NCI-H2196 (cell line): ENCODE data around the gene TARDBP.
"Not testable (repeated sequence)": the region's sequence is repeated elsewhere in the genome, so short reads cannot be mapped to it uniquely, and the experiment has no call there.

Experiments
- DNase-seq: peaks from one replicate; lab custom pipeline; 2025; ENCODE audit not compliant: unreplicated experiment; lab: John Stamatoyannopoulos, UW

TARDBP gene

DNA sequence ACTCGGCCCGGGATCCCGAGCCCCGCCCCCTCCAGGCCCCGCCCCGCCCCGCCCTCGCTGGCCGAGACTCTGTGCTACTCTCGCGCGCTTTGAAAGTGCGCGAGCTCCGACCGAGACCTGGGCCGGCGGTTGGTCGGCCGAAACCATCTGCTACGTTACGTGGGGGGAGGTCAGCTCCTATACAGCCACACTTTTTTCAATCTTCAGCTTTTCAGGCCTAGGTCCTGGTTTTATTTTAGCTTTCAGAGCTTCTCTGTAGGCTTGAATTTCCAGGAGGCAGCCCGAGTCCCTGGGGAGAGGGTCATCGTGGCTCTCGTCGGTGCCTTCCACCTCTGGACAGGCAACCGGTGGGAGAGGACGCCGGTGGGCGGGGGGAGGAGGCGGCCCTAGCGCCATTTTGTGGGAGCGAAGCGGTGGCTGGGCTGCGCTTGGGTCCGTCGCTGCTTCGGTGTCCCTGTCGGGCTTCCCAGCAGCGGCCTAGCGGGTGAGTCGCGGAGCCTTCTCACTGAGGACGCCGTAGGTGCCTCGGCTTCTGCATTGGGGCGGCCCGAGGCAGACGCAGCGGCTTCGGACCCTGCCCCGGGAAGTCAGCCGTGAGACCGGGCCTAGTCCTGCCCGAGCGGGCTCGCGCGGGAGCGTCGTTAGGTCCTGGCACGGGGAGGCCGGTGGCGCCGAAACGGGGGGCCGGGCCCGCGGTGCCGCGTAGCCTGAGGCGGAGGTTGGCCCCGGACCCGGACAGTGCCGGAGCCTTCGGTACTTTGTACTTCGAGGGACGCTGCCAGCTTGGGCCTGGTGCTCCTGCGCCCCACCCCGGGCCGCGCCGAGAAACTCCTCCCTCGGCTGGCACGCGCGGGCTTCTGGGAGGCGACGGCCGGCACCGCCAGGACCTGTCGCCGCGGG lies at the start of gene TARDBP:
TSS of gene TARDBP (plus strand) at position 395 of the 900 bp plus-strand sequence. CDS start 1,074 bp downstream, outside the sequence.
- peak; percentile 91 for DNase-seq

DNA sequence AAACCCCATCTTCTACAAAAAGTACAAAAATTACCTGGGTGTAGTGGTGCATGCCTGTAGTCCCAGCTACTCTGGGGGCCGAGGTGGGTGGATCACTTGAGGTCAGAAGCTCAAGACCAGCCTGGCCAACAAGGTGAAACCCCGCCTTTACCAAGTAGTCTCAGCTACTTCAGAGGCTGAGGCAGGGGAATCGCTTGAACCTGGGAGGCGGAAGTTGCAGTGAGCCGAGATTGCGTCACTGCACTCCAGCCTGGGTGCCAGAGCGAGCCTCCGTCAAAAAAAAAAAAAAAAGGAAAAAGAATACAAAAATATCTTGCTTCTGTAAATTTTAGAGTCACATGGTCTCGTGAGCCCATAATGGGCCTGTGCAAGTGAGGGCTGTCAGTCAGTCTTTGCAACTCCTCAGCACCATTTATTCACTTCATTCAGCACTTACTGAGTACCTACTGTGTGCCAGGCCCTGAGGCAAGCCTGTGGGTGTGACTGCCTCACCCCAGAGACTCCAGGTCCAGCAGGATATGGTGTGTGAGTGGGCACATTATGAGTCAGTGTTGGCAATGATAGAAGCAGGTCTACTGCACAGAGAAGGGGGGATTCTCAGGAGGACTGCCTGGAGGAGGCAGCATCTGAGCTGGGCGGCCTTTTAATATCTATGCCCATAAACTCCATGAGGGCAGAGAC lies 46.8 kb upstream of the TARDBP start:
- no peak for DNase-seq

DNA sequence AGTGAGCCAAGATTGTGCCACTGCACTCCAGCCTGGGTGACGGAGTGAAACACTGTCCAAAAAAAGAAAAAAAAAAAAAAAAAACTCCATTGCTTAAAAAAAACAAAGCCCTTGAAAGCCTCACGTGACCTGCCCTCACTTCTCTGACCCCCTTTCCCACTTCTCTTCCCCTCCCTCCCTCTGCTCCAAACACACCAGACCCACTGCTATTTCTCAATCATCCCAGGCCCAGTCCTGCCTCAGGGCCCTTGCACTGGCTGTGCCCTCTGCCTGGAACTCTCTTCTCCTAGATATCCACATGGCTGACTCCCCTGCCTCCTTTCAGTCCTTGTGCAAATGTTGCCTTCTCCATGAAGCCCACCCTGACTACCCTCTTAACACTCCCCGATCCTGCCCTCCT lies 45.4 kb upstream of the TARDBP start:
- DNase-seq = no peak

DNA sequence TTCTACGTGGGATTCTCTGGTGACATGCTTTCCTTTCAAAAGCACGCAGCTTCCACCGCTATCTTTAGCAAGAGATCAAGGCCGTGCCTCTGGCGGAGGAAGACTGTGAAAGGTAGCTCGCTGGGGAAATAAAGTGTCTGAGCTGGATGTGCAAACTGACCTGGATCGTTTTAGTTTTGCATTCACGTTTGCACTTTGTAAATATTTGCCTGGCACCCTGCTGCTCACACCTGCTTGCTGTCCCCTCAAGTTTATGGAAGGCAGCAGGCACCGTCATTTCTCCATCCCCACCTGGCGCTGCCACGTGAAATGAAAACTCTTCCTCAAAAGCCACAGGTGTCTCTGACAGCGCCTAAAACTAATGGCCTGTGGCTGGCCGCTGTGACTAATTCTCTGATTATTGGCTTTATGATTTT lies 44.0 kb upstream of the TARDBP start:
- peak; percentile 67 for DNase-seq

DNA sequence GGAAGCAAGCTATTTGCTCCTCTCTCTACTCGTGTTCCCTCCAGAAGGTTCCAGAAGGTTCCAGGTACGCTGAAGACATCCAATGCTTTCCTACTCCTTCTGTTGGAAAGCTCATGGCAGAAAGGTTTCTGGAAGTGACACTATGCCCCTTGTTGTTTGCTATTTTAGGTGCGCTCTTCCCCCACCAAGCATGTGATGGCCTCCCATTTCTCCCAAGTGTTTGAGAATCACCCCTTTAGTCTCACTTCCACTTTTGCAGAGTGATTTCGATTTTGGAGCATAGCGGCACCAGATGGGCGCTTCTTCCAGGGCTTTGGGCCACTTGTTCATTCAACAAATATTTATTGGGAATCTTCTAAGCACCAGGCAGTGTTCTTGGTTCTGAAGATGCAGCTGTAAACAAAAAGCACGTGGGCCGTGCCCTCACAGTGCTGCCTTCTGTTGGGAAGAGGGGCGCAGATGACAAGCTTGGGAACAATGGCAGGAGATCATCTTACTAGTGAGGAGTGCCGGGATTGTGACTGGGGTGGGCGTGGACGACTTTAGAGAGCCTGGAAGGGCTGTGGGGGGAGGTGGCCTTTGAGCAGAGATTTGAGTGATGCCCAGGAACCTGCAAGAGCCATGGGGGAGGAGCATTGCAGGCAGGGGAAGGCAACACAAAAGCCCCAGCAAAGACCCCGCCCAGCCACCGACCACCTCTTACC lies 43.0 kb upstream of the TARDBP start:
- no peak for DNase-seq

DNA sequence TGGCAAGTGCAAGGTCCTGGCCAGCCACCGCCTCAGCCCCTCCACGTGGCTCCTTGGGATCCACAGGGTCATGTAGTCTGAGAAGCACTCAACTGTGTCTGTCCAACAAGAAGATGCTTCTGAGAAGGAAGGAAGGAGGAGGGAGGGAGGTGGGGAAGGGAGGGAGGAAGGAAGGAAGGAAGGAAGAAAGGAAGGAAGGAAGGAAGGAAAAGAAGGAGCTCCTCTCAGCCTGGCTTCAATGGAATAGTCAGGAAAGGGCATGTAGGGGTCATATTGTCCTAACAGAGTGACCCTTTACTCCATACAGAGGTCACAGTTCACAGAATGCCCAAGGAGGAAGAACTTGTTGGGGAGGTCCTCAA lies 42.5 kb upstream of the TARDBP start:
- DNase-seq = no peak

DNA sequence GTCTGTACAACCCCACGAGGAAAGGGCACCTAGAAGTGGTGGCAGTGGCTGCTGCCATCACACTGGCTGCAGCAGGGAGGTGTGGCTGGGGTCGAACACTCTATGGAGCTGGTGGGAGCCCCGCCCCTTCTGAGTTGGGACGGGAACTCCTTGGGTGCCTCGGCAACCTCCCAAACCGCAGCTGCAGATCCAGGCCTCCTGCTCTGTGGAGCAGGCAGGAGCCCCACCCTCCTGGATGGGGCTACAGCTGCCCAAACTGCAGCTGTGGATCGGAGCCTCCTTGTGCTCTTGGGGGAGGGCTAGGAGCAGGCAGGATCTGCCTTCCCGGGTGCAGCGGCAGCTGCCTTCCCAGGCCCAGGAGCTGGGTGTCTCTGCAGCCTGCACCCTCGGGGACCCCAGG lies 38.9 kb upstream of the TARDBP start:
- no peak for DNase-seq

DNA sequence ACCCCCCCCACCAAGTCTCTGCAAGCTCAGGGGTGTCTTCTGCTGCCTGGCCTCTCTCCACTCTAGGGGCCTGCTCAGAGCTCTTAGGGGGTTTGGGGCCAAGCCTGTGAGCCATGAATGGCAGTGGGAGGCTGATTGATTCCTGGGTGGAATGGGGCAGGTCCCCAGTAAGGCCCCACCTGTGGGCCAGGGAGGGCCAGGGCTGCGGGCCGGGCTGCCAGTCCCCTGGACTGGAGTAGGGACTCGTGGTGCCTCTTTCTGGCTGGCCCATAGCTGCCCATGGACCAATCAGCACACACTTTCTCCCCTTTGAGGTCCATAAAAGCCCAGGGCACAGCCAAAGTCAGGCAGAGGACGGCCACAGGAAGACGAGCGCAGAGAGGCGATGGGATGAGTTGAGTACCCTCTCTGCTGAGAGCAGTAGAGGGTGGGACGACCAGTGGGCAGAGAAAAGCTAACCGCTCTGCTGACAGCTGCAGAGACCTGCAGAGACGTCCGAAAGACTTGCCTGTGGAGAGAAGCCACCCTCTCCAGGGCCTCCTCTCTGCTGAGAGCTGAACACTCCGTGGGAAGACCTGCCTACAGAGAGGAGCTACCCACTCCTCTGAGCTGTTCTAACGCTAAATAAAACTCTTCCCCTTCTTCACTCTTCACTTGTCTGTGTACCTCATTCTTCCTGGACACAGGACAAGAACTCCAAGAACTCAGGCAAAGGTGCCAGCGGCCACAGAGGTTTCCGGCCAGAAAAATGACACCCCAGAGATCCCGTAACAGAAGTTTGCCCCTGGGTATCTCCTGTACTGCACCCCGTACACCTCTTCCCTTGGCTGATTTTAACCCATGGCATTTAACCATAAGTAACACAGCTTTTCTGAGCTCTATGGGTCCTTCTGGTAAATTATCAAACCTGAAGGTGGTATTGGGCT lies 38.2 kb upstream of the TARDBP start:
- DNase-seq = no peak

DNA sequence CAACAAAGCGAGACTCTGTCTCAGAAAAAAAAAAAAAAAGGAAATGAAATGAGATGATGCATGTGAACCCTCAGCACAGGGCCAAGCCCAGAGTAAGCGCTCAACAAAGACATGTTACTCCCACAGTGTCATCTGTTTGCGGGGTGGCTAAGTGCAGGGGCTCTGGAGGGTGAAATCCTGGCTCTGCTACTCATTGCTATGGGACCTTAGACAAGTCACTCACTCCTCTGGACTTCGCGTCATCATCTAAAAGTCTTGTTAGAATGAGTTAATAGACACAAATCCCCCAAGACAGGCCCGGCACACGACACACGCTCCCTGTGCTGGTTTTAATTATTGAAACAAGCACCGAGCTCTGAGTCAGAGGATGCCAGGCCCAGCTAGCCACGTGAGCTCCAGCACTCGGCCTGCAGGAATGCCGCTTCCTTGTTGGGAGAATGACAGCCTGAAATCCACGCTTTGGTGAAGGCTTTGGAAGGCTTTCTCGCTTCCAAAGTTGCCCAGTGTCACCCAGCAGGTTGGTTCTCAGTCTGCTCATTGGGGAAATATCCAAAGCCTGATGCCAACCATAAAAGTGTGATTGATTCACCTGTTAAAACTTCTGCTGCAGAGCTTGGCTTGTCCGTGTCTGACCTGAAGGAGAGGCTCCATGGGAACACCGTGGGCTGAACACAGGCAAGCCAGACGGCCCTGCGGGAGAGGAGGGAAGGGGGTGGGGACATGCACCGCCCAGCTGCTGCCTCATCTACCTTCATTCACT lies 36.7 kb upstream of the TARDBP start:
- DNase-seq = no peak

DNA sequence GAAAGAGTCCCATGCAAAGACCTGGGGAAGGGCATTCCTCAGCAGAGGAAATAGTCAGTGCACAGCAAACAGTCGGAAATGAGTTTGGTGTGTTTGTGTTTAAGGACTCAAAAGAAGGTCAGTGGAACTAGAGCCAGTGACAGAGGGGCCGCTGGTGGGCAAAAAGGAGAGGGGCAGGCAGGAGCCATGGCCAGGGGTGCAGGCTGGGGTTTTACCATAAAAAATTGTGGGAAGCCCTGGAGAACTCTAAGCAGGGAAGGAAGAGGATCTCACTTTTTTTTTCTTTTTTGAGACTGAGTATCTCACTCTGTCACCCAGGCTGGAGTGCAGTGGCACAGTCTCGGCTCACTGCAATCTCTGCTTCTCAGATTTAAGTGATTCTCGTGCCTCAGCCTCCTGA lies 33.7 kb upstream of the TARDBP start:
- no peak for DNase-seq

DNA sequence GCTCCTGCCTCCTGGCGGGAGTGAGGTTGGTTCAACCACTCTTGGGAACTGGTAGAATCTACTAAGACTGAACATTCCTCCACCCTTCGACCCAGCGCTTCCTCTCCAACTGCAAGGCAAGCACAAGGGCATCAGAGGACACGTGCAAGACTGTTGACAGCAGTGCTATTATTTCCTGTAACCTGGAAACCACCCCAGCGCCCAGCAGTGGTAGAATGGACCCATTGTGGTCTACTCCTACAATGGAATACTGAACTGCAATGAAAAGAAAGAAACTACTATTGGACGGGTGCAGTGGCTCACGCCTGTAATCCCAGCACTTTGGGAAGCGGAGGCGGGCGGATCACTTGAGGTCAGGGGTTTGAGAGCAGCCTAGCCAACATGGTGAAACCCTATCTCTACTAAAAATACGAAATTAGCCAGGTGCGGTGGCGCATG lies 33.0 kb upstream of the TARDBP start:
- peak; percentile 33 for DNase-seq

DNA sequence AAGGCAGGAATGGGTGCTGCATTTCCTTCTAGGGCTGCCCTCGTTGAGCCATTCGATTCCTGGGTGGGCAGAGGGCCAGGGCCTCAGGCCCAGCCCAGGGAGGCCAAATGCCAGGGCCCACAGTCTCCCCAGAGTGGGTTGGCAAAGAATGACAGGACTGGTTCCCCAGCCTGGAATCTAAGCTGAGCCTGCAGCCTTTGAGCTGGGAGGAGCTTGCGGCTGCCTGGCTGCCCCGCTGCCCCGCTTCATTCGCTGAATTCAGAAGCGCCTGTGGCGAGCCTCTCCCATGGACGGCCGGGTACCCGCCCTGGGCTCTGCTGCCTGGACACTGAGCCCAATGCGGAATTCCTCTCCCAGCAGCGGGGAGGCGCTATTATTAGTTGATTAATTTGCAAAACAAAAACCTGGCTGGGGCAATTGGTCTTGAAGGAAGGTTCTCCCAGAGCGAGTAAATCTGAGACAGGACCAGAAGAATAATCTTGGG lies 32.3 kb upstream of the TARDBP start:
- peak; percentile 70 for DNase-seq

DNA sequence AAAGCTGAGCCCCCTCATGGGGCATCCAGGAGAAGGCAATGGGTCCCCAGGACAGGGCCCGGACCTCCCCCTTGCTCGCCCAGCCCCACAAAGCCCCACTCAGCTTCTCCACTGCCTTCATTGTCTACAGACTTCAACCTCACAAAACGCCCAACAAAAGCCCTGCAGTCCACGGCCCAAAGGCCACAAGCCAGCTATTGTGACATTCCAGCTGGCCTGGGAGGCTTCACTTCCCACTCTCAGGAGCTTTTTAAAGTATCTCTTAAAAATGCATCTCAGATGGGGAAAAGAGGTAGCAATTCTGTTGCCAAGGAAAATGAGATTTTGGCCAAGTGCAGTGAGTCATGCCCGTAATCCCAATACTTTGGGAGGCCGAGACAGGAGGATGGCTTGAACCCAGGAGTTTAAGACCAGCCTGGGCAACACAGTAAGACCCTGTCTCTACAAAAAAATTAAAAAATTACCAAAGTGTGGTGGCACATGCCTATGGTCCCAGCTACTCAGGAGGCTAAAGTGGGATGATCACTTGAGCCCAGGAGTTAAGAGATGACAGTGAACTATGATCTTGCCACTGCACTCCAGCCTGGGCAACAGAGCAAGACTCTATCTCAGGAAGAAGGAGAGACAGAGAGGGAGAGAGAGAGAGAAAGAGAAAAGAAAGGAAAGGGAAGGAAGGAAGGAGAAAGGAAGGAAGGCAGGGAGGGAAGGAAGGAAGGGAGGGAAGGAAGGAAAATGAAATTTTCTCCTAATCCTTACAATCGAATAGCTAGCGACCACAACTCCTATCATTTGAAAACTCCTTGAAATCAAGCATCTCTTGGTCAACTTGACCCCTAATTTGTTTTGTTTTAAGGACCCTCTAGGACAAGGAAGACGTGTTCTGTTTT lies 31.4 kb upstream of the TARDBP start:
- no peak for DNase-seq

DNA sequence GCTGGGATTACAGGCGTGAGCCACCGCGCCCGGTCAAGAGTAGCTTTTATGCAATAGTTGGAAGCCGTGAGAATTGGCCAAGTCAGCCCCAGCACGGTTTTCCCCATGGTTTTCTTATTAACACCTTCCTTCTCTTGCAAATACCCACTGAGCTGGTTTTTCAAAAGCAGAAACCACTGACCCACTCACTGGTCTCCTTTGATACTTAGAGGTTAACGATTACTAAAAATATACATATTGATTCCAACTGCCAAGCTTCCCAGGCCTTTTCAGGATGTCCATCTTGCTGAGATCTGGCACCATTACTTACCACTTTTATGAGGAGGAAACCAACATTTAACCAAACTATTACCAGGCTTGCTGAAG lies 25.9 kb upstream of the TARDBP start:
- DNase-seq = no peak

DNA sequence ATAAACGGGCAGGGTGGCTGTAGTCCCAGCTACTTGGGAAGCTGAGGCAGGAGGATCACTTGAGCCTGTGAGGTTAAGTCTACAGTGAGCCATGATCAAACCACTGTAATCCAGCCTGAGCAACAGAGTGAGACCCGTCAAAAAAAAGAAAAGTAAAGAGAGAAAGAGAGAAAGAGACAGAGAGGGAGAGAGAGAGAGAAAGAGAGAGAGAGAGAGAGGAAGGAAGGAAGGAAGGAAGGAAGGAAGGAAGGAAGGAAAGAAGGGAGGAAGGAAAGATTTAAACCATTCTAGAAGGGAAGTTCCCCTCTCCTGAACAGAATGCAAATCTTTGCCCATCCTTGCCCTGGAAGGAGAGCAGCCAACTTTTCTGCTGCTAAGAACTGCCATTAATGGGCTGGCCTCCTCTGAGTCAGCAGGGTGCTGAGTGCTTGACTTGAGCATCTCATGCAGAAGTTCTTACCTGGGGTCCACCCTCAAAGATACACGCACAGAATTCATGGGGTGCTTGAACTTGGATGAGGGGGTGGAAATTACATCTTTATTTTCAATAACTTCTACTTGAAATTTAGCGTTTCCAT lies 24.5 kb upstream of the TARDBP start:
- no peak for DNase-seq

DNA sequence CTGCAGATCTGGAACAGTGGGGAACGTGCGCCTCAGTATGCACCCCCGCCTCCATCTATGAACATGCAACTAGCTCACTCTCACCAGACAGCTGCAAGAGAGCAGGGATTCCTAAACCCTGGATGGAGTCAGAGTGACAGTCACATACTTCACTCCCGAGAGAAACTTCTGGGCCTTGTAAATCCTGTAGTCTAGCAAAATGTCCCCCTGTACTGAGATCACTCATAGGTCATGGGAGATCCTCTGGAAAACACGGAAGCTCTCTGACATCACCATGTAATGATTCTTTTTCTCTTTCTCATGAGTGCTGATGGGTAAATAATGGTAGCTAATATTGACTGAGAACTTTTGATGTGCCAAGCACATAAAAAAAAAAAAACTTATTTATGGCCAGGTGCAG lies 23.4 kb upstream of the TARDBP start:
- DNase-seq = no peak

DNA sequence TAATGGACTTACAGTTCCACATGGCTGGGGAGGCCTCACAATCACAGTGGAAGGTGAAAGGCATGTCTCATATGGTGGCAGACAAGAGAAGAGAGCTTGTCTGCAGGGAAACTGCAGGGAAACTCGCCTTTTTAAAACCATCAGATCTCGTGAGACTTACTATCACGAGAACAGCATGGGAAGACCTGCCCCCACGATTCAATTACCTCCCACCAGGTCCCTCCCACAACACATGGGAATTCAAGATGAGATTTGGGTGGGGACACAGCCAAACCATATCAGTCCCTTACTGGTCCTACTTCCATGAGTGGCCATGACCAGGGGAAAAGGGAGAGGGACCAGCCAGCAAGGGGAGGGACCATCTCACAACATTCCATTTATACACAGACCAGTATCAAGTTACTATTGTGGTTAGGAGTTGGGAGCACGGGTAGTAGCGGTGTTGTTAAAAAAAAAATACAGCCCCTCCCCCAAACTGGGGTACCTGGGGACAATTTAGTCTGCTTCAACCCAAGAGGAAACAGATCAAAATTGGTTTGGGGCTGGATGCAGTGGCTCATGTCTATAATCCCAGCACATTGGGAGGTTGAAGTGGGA lies 22.4 kb upstream of the TARDBP start:
- DNase-seq = not testable (repeated sequence)

DNA sequence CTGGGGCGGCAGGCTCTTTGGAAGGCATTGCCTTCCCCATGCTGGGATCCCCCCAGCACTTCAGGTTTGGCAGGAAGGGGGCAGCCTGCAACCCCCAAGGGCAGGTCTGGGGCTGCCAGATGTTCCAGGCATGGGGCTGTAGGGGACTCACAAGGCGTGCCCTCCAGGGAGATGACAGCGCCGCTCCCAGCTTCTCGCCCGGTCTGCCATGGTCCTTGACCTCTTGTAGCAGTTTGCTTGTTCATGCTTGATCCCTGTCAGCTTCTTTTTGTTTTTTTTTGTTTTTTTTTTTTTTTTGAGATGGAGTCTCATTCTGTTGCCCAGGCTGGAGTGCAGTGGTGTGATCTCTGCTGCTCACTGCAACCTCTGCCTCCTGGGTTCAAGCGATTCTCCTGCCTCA lies 21.6 kb upstream of the TARDBP start:
- DNase-seq = no peak
